ENCODE measurements around the gene HSDL1.

The HSDL1 gene

GRCh38 chr16:84082110-84082509 lies 62.9 kb downstream of the HSDL1 start:
- DNase-seq (ENCODE audit: low read depth), result no peak

GRCh38 chr16:84081446-84081989 lies 63.5 kb downstream of the HSDL1 start:
- no peak for DNase-seq (ENCODE audit: low read depth)

DNA sequence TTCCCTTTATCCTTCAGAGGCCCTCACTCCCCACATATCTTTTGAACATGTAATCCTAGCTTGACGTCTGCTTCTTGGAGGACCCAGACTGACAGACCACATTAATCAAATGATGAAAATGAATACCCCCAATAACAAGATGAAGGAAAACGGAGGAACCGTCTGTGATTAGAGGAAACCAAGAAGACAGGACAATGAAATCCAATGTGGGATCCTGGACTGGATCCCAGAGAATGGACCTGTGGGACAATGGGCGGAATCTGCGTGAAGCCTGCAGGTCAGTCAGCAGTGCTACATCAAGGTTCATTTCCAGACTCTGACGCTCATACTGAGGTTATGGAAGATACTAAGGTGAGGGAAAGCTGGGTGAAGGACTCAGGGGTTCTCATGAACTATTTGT lies 64.2 kb downstream of the HSDL1 start:
- no peak for DNase-seq (ENCODE audit: low read depth)

- DNase-seq (ENCODE audit: low read depth), result no peak
Observed at GRCh38 chr16:84080378-84080777, 64.6 kb downstream of the HSDL1 start.

- no peak for DNase-seq (ENCODE audit: low read depth)
Observed at GRCh38 chr16:84079664-84080063, 65.3 kb downstream of the HSDL1 start.

DNA sequence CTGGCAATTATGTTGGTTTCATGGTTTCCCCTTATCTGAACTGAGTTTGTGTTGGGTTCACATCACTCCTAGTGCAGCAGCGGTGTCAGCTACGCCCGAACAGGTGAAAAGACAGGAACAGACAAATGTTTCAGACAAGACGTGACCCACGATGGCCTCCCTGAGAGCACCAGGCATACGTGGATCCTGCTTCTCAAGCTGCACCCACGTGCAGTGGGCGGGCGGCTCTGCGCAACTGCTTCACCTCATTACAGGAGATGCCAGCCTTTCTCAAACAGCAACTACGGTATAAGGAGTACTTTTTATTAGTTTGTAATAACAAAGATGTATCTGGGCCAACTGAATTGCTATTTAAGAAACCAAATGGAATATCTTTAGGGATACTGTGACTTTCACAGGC lies 69.6 kb downstream of the HSDL1 start:
- DNase-seq (ENCODE audit: low read depth), result no peak

DNA sequence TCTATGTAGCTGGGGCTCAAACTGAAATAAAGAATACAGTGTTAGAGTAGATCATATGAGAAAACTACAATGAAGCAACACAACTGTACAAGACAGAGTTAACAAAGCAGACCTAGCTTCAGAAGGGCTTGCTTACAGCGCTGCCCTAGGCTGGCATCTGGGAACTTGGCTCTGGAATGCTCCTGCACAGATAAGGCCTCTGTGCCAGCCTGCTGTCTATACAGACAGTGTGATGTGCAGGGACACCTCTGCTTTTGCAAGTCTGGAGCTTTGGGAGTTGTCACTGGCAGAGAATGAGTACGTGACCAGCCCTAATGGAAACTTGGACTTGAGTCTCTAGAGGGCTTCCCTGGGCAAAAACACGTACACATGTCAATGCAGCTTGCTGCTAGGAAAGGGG lies 70.3 kb downstream of the HSDL1 start:
- DNase-seq (ENCODE audit: low read depth), result no peak

Measured in HS-27A (cell line).